ENCODE results near the gene ICAM5.

DNA sequence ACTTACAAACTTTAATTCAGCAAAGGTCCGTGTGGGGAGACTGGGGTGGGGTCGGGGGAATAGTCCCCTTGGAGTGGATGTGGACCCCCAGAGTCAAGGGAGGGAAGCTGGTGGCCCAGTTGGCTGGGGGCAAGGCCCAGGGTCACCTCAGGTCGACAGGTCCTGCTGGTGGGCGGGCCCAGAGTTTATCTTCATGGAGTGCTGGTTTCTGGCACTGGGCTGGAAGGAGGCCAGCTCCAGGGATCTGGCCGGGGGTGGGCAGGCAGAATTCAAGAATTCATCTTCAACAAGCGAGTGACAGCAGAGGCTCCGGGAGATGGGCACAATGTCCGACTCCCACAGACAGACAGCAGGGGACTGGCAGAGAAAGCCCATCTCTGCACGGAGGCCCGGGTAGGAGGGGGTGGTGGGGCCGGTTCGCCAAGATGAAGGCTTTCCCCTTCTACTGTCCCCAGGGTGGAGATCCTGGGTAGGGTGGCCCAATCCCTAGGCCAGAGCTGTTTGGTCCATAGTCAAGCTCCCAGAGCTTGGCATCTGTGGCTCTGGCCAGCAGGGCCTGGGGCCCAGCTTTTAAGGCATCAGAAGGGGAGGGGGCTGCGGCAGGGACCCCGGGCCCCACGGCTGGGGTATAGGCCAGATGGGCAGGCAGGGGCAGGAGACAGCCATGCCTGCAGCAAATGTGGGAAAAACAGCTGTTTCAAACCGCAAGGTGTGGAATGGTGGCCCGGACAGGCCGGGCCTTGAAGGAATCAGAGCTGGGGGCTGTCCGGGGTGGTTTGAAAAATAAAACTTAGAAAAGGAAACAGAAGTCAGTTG is 26.7 kb downstream of the ICAM5 start:
- TF ChIP-seq, protein P1, sequence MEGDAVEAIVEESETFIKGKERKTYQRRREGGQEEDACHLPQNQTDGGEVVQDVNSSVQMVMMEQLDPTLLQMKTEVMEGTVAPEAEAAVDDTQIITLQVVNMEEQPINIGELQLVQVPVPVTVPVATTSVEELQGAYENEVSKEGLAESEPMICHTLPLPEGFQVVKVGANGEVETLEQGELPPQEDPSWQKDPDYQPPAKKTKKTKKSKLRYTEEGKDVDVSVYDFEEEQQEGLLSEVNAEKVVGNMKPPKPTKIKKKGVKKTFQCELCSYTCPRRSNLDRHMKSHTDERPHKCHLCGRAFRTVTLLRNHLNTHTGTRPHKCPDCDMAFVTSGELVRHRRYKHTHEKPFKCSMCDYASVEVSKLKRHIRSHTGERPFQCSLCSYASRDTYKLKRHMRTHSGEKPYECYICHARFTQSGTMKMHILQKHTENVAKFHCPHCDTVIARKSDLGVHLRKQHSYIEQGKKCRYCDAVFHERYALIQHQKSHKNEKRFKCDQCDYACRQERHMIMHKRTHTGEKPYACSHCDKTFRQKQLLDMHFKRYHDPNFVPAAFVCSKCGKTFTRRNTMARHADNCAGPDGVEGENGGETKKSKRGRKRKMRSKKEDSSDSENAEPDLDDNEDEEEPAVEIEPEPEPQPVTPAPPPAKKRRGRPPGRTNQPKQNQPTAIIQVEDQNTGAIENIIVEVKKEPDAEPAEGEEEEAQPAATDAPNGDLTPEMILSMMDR (IDR thresholded peaks at IDR 0.05; ENCODE audit: insufficient read depth, low read length, poor library complexity, severe bottlenecking): no peak
- TF ChIP-seq EZH2phosphoT487 (conservative IDR thresholded peaks at IDR 0.05; ENCODE audit: low read length): no peak

Data from SU-DHL-6 (cell line).